Ureter (tissue), 1 donor: ENCODE measurements around the gene TNIP1. TPM values are rescaled to one million over a fixed set of nuclear protein-coding genes. Genes with fewer than 3 reads are reported as not detected.

Experiments
- DNase-seq: peaks from one replicate; pipeline ENCODE4 v3.0.0-alpha.2; 2020; ENCODE audit warnings: low spot score
- total RNA-seq: library from RNA; stranded (reverse); gene quantifications from one replicate; pipeline ENCODE4 v1.2.4, GENCODE V29; 2023
- donor health status: DM: yes; HTN: yes; CAD: no.

The TNIP1 gene
- total RNA-seq, 1 donor from 2014 or later = 75.4 TPM

DNA sequence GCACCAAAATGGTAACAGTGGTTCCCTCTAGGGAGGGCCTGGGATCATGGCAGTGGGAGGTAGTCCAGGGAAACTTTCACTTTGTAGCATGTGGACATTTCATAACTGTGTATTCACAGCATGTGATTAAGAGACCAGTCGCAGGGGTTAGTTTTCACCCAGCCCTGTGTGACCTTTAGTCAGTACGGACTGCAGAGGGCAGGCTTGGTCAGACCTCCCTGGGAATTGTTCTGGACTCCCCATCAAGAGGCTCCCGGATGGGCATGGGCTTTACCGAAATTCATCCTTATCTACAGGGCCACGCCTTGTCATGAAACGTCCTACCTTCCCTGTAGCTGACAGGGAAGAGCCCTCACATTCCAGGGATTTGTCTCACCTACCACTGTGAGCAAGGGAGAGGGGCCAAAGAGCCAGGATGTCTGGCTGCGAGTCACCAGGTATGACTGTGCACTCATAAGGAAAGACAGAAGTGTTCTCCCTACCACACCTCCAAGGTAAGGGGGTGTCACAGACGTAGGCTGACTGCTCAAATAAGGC is 40.6 kb downstream of the TNIP1 start:
- DNase-seq = no peak

DNA sequence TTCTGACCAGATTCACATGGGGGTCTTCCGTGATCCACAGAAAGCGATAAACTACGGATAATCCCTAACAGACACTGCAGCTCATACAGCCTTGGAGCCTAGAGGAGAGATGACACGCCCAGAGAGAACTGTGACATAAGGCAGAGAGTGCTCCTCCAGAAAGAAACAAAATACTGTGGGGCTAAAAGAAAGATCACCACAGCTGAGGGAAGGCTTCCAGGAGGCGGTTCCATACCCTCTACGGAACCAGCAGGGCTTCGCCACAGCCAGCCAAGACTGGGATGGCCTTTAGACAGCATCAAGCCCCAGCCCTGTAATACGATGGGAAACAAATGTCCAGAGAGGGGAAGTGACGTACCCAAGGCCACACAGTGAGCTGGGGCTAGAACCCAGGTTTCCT is 41.2 kb downstream of the TNIP1 start:
- no peak for DNase-seq

DNA sequence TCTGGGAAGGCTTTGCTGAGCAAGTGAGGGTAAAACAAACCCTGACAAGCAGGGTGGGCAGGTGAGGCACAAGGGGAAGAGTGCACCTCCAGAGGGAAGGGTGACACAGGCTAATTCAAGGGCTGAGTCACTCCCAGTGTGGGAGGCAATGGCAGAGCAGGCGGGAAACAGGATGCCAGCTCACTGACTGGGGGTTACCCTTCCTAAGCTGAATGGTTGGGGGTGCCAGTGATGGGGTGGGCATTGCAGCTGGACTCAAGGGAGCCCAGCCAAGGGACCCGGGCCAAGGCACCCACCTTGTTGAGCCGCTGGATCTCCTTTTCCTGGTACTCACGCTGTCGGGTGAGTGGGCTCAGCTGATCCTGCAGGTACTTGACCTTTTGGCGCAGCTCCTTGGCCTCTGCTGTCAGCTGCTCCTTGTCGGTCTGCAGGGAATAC is 42.0 kb downstream of the TNIP1 start:
- DNase-seq = no peak

DNA sequence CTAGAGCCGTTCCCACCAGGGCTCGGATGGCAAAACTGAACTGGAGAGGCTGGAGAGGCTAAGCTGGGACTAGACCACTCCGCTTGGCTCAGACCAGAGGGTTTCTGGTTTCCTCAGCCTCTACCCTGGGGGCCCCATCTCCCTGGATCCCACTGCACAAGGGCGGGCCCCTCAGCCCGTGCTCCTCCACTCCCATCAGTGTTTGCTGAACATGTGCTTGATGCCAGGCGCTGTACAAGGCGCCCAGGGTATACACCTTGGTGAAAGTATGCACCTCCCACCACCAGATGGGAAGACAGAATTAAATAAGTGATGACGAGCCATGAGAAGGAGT is 42.5 kb downstream of the TNIP1 start:
- DNase-seq = no peak

DNA sequence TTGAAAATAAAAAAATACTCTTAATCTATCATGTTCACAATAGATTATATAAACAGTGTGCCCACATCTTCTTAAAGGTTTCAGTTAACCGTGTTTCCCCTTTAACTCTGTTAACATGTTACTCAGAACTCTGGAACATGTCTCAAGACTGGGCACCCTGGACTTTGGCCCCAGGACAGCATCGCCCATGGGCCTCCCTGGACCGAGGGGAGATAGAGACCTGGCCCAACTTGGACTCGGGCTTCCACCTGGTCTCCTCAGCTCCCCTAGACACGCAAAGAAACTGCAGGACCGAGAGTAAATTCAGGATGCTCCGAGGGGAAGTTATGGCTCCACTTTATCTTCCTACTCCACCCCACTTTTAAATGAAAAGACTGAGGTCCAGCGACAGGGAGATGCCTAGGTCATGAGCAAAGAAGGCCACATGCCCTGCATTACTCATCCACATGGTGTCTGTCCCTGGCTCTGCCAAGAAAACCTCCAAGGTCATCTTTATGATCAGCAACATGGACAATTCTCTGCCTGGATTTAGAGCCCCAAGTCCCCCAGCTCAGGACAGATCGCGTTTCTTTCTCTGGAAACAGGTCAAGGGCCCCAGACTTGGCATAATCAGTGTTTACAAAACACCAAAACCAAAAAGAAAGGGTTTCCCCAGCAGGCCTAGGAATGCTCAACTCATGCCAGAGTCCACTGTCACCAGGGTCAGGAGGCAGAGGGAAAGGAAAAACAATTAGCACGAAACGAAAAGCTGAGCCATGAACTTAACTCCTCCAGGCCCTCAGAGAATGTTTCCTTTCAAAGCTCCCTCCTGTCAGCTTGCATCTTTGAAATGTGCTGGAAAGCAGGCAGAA is 43.0 kb downstream of the TNIP1 start:
- DNase-seq = peak; percentile 74

DNA sequence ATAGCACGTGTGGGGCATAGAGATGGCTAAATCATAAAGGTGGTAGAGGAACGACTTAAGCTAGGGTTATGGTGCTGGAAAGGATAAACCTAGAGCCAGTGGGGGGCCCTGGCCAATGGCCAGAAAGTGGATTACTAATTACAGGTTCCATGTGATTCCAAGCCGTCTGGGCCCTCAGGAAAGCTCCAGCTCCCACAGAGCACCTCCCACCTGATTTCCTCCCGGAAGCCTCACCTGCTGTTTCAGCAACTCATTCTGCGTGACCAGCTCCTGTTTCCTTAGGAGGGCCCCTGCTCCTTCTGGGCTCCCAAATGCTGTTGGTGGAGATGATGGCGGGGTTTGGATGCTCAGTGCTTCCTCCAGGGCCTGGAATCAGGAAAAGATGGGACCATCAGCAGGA is 44.3 kb downstream of the TNIP1 start:
- DNase-seq = no peak

DNA sequence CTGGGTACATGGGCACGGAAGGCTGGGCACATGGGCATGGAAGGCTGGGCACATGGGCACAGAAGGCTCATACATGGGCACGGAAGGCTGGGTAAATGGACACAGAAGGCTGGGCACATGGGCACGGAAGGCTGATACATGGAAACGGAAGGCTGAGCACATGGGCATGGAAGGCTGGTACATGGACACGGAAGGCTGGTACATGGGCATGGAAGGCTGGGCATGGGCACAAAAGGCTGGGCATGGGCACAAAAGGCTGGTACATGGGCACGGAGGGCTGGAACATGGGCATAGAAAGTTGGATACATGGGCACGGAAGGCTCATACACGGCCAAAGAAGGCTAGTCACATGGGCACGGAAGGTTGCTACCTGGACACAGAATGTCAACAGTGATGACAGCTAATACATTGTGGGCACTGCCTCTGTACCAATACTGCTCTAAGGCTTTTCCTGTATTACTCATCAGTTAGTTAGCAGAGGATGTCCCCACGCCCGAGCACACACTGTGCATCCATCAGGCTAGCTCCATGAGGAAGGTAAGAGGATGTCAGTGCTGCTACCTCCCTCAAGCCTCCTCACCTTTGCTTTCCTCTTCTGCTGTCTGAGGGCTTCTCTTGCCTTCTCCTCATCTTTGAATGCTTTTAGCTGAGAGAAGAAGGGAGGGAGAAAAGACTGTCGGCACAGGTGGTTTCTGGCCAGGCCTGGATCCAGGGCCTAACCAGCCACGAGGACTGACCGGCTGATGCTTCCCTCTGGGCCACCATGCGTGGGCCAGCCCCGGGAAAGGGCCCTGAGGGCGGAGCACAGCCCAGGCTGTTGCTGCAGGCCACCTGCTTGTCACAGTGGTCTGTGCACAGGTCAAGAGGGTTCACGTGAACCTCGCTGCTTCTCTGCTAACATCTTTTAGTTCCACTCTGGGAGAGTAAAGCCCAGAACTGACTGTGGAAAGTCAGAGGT is 46.1 kb downstream of the TNIP1 start:
- DNase-seq = no peak

DNA sequence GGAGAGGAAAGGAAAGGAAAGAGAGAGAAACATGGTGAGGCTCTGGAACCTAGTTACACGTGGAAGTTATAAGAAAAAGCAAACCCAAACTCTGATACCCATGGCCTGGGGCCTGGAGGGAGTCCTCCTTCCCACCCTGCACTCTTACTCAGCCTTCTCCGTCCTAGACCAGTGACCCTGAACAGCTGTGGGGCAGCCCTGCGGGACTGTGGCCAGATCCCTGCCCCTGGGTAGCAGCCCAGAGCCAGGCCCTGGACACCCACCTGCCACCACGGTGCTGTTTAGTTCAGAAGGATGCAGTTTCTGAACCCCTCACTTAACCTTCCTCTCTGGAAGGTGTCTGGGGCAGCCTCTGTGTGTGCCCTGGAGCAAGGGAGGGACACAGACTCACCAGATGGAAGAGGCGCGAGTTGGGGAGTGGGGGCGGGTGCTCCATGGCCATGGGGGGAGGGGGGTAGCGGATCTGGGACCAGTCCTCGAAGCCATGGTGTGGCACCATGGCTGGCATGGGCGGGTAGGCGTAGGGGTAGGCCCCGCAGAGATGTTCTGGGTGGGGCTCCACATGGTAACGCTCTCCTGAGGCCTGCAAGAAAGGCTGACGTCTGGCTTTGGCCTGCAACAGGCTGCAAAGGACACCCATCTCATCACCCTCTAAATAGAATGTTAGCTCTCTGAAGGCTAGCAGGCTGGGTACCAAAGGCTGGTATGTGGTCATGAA is 47.5 kb downstream of the TNIP1 start:
- no peak for DNase-seq

DNA sequence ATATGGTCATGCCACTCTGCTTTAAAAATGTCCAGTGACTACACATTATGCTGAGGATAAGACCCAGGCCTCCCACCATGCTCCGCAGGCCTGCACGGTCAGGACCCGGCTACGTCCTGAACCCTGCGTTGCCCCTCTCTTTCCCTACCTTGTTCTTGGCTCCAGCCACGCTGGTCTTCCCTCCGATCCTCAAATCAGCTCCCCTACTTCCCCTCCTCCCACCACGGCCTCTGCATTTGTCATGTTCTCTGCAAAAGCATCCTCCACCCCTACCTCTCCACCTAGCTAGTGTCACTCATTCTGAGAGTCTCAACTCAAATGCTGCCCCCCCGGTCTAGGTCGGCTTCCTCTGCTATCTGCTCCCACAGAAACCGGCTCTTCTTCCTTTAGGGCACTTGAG is 49.3 kb downstream of the TNIP1 start:
- no peak for DNase-seq

DNA sequence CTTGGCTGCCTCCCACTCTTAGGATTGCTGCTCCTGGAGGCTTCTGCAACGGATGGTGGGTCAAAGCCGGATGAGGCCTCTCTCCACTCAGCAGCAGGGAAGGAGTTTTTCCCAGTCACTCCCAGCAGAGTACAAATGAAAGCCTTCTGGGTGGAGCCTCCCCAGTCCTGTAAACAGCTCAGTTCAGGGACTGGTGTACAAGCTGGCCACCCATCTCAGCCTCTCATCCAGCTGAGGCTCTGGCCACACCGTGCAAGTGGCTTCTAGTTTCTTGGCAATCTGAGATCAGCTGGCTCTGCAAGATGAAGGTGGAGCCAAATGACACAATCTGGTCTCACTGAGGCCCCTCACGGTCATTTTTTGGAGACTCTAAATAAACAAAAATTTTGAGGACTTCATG is 50.5 kb downstream of the TNIP1 start:
- peak; percentile 65 for DNase-seq

DNA sequence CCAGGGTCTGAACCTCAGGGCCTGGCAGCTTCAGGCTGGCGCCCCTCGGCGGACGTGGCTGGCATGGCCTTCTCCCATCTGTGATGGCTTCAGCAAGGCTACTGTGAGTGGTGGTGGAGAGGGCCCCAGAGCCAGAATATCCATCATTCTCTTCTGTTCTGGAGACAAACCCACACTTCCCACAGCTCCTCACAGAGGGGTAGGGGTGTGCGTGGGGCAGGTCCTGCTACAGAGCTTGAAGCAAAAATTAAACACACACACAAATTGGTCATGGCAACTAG is 50.8 kb downstream of the TNIP1 start:
- DNase-seq = no peak

DNA sequence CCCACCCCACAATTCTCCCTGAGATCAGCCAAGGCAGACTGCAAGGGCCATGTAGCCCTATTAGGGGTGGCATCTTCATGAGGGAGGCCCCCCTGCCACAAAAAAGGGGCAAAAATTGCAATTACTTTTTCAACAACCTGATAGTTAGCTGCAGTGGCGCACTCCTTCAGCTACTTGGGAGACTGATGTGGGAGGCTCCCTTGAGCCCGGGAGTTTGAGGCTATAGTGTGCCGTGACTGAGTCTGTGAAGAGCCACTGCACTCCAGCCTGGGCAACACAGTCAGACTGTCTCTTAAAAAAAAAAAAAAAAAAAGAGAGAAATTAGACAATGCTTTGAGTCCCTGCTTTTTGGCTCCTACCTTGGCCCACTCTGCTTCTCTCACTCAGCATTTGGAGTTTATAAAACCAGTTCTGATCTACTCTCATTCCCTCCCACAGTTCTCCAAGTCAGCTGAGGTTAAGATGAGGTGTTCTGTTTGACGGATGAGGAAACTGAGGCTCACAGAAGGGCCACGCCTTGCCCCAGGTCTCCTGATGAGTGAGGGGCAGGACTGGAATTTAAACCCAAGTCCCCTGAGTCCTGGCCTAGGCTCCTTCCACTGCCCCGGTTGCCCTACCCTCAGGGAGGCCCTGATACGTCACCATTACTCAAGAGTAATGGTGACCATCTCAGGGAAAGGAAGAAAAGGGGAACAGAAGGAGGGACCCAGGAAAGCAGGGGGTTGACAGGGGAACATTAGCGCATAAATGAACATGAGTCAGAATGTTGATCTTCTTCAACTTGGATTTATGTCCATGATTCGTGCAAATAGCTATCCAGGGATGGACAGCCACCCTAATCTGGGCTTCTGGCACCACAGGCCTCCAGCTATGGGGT is 51.4 kb downstream of the TNIP1 start:
- no peak for DNase-seq

DNA sequence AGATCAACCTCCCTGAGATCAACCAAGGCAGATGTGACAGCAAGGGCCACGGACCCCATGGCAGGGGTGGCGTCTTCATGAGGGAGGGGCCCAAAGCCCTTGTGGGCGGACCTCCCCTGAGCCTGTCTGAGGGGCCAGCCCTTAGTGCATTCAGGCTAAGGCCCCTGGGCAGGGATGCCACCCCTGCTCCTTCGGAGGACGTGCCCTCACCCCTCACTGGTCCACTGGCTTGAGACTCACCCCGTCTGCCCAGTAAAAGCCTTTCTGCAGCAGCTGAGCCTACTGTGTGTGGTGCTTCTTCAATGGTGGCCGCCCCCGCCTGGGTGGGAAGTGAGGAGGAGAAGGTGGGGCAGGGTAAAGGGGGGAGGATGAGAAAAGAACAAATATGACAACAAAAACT is 52.1 kb downstream of the TNIP1 start:
- no peak for DNase-seq

DNA sequence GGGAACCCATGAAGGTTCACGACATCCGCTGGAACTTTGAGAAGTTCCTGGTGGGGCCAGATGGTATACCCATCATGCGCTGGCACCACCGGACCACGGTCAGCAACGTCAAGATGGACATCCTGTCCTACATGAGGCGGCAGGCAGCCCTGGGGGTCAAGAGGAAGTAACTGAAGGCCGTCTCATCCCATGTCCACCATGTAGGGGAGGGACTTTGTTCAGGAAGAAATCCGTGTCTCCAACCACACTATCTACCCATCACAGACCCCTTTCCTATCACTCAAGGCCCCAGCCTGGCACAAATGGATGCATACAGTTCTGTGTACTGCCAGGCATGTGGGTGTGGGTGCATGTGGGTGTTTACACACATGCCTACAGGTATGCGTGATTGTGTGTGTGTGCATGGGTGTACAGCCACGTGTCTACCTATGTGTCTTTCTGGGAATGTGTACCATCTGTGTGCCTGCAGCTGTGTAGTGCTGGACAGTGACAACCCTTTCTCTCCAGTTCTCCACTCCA is 52.8 kb downstream of the TNIP1 start:
- DNase-seq = no peak

DNA sequence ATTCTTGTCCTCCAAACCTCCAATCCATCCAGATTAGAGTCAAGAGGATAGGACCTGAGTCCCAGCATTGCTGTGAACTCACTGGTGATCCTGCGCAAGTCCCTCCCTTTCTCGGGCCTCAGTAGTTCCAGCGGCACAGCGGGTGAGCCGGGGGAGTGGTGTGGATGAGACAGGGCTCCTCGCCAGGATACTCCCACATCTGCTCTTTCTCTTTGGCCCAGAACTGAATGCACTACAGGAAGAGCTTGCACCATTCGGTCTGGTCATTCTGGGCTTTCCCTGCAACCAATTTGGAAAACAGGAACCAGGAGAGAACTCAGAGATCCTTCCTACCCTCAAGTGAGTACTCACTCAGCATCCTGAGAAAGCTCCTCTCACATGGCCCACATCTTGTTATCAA is 54.2 kb downstream of the TNIP1 start:
- DNase-seq = no peak

DNA sequence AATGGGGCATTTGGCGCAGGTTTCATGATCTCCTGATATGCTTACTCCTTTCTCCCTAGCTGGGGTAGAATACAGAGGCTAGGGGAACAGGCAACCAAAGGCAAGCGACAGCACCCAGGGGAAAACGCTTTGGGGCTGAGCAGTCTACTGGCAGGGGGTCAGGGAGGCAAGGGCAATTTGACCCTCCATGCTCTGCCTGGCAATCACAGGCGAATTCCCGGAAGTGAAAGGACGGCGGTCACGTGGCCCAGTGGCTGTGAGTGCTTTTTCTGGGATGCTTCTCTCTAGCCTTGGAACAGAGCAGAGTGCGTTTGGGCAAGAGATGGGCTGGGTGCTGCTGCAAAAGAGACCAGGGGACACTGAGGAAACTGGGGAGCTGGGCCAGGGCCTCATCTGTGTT is 54.7 kb downstream of the TNIP1 start:
- no peak for DNase-seq

DNA sequence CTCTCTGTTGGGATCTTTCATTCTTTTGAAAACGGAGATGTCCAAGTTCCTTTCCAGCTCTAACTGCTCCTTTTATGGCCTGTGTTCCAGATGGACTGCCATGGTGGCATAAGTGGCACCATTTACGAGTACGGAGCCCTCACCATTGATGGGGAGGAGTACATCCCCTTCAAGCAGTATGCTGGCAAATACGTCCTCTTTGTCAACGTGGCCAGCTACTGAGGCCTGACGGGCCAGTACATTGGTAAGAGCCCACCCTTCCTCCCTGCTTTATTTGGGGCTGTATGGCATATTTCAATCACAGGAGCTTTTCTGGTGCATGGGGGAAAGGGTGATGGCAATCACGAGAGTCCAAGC is 55.6 kb downstream of the TNIP1 start:
- DNase-seq = no peak

DNA sequence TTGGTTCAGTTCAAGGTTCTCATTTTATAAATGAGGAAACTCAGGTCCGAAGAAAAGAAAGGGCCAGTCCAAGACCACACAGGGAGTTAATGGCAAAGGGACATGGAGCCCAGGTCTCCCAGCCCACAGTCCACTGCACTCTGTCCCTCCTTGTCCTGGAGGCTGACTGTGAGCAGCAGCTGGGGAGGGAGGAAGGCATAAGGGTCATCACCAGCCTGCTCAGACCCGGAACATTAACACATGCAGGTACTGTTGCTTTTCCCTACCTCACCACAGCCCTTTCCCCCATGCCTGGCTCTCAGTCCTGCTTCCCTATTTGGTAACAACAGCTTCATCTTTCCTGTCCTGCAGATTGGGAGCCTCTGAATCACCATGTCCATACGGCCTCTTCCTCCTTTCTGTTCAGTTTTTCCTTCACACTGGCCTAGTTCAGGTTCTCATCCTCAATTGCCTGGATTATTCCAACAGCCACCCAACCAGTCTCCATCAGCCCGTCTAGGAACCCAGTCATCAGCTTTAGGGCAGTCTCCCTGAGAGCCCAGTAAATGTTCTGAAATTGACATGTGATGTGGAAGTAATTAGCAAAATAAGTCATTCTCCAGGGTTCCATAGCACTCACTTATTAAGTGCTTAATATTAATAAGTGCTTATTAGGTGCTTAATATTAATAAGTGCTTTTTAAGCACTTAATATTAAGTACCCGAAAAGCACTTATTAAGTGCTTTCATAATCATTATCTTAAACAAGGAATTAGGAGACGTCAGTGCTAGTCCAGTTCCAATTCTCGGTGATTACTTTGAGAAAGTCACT is 56.2 kb downstream of the TNIP1 start:
- no peak for DNase-seq

DNA sequence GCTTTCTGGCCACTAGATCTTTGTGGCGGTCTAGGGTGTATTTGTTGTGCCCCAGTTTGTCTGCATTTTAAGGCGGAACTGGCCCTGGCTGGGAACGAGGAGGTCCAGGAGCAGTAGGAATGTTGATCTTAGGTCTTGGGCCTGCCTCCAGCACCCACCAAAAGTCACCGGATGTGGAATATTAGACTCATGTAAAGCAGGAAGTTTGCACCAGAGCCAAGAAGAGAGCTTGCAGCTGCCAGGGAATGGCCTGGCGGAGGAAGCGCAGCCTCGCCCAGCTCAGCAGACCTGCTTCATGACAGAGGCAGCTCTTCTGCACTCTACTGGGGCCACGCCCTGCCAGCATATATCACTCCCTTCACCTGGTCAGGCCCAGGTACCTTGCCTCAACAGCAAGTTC is 57.2 kb downstream of the TNIP1 start:
- peak; percentile 61 for DNase-seq

DNA sequence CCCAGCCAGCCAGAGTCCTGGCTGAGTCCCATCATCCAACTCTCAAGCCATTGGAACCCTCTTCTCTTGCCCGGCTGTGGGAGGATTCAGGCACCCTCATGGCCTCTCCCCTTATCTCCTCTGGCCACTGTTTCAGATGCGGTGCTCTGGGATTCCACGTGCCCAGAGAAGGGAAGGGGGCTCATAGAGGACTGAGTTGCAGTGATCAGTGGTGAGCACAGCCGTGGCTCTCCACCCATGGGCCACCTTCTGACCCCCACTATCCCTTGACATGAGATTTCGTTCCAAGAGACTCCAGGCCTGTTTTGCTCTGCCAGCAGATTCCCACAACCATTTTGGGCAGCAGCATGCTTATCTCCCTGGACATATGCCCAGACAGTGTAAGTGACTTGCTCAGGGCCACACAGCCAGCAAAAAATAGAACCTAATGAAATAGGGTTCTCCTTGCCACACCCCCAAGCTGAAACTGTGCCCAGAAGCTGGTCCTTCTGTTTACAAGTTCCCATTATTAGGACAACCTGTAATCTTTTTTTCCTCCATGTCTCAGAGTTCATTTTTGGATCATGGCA is 57.7 kb downstream of the TNIP1 start:
- peak; percentile 71 for DNase-seq
